GM19043 (cell line): Measurements from ENCODE around the gene KLHL28.

Experiments
- ATAC-seq: cut with Tn5 transposase; IDR thresholded peaks from one replicate; pipeline ENCODE4 v1.9.1; 2021; ENCODE audit warnings: low read depth; ENCODE audit not compliant: unreplicated experiment

KLHL28 gene

GRCh38 chr14:44961151-44961553 lies 595 bp downstream of the KLHL28 start:
- ATAC-seq, result no peak

- no peak for ATAC-seq
Observed at GRCh38 chr14:44960646-44961045, 1.1 kb downstream of the KLHL28 start.

- no peak for ATAC-seq
Observed at GRCh38 chr14:44960146-44960545, 1.6 kb downstream of the KLHL28 start.

- no peak for ATAC-seq
Observed at GRCh38 chr14:44959538-44959937, 2.2 kb downstream of the KLHL28 start.

- no peak for ATAC-seq
Observed at GRCh38 chr14:44956866-44957265, 4.9 kb downstream of the KLHL28 start.

- no peak for ATAC-seq
Observed at GRCh38 chr14:44955528-44955927, 6.2 kb downstream of the KLHL28 start.

GRCh38 chr14:44954750-44955149 lies 7.0 kb downstream of the KLHL28 start:
- no peak for ATAC-seq

GRCh38 chr14:44952391-44953110 lies 9.2 kb downstream of the KLHL28 start:
- no peak for ATAC-seq

GRCh38 chr14:44951051-44951450 lies 10.7 kb downstream of the KLHL28 start:
- ATAC-seq, result no peak

GRCh38 chr14:44945264-44945663 lies 16.5 kb downstream of the KLHL28 start:
- ATAC-seq, result no peak

- ATAC-seq, result no peak
Observed at GRCh38 chr14:44944107-44944506, 17.6 kb downstream of the KLHL28 start.

- no peak for ATAC-seq
Observed at GRCh38 chr14:44942436-44942835, 19.3 kb downstream of the KLHL28 start.

- ATAC-seq, result no peak
Observed at GRCh38 chr14:44941591-44941990, 20.2 kb downstream of the KLHL28 start.

- ATAC-seq, result no peak
Observed at GRCh38 chr14:44940944-44941343, 20.8 kb downstream of the KLHL28 start.

- no peak for ATAC-seq
Observed at GRCh38 chr14:44940211-44940610, 21.5 kb downstream of the KLHL28 start.

- ATAC-seq, result no peak
Observed at GRCh38 chr14:44937547-44937946, 24.2 kb downstream of the KLHL28 start.

GRCh38 chr14:44935155-44935554 lies 26.6 kb downstream of the KLHL28 start:
- no peak for ATAC-seq

- no peak for ATAC-seq
Observed at GRCh38 chr14:44928793-44929192, 33.0 kb downstream of the KLHL28 start.

- no peak for ATAC-seq
Observed at GRCh38 chr14:44914849-44915248, 46.9 kb downstream of the KLHL28 start.

- ATAC-seq, result no peak
Observed at GRCh38 chr14:44912041-44912869, 49.5 kb downstream of the KLHL28 start.

- ATAC-seq, result no peak
Observed at GRCh38 chr14:44910821-44911220, 50.9 kb downstream of the KLHL28 start.

- ATAC-seq, result no peak
Observed at GRCh38 chr14:44901696-44902095, 60.1 kb downstream of the KLHL28 start.
